GM18907 (cell line): Measurements from ENCODE around the gene FBXO2.

Experiments
- ATAC-seq: cut with Tn5 transposase; IDR thresholded peaks from one replicate; pipeline ENCODE4 v1.9.1; 2021; ENCODE audit warnings: mild to moderate bottlenecking, moderate library complexity; ENCODE audit not compliant: unreplicated experiment

FBXO2 gene

DNA sequence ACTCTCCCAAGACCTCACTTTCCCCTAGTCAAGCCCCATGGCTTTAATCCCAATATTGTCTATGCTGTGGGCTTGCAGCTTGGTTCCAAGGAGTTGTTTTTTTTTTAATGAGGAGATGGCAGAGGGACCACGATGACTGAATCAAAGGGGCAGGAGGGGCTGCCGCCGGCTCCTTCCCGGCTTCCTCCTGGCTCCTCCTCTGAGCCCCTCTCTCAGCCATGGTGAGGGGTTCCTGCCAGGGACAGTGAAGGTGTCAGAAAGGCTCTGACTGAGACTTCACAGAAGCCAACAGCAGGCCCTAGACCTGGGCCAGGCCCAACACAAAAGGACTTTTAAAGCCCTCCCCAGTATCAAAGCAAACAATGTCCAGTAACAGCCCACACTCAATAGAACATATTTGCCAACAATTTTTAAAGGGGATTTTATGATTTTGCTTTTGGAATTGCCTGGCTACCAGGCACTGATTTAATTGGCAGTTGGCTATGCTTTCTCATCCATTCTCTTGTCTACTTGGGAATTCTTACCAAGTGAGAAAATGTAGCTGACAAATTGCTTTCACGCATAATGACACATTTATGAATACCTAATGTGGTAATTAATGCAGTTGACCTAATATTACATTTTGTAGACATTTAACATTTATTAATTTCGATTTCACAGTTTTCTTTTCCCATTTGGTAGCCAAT is 54.2 kb downstream of the FBXO2 start:
- no peak for ATAC-seq

DNA sequence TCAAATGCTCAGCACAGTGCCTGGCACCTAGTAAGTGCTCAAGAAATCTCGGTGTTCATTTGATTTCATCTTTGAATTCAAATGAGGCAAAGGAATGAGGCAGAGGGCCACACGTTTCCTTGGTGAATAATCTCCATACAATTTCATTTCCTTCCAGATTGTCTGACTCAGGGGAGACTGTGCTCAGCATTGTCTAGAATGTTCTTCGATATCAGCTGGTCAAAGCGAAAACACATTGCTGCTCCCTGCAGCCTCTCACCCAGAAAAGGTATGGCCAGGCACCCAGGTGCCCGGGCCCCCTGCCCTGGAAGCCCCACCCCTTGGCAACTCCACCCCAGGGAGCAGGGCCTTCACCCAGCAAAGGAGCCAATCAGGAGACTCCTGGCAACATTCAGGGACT is 55.8 kb downstream of the FBXO2 start:
- no peak for ATAC-seq
